Fibroblast of the aortic adventitia (primary cell): Measurements from ENCODE around the gene WNT7B. TPM values are rescaled to one million over a fixed set of nuclear protein-coding genes. Genes with fewer than 3 reads are reported as not detected.

Experiments used
- DNase-seq: peaks from one replicate; pipeline ENCODE4 v3.0.0-alpha.2; 2010; ENCODE audit warnings: low read depth
- H3K4me3 ChIP-seq: 2 replicates; pipeline ENCODE4 v1.5.1; 2011; ENCODE audit warnings: low read depth, mild to moderate bottlenecking, control low read depth, low read length, moderate library complexity
- CTCF ChIP-seq: IDR thresholded peaks from 2 replicates; pipeline ENCODE4 v1.5.1; 2011; ENCODE audit warnings: mild to moderate bottlenecking, low read length, control low read depth, inconsistent platforms; ENCODE audit not compliant: insufficient read depth
- total RNA-seq: library from RNA; depleted of rRNA; stranded (reverse); fragments of >200 nt; gene quantifications from 2 replicates; pipeline ENCODE4 v1.2.3, GENCODE V29; 2012; ENCODE audit warnings: low replicate concordance

WNT7B gene
- 0.18 TPM in 1 of 2 replicates, not detected in the other for total RNA-seq

- no peak for DNase-seq
- TF ChIP-seq CTCF: no peak
- peak within 1 kb of the TSS; percentile 41 for H3K4me3 ChIP-seq
These were observed at the start of gene WNT7B for GRCh38 chr22:45977003-45977411. WNT7B (minus strand) TSS chr22:45977162; CDS start chr22:45976754, 408 bp downstream.

- H3K4me3 ChIP-seq: no peak overlapping the region
- no peak for DNase-seq
- TF ChIP-seq CTCF: no peak
These were observed 49.3 kb upstream of the WNT7B start for GRCh38 chr22:46025973-46026898.

- TF ChIP-seq CTCF: no peak
- no peak for DNase-seq
- H3K4me3 ChIP-seq: no peak overlapping the region
These were observed 48.4 kb upstream of the WNT7B start for GRCh38 chr22:46025225-46025972.

- no peak for DNase-seq
- TF ChIP-seq CTCF: no peak
- no peak overlapping the region for H3K4me3 ChIP-seq
These were observed 47.3 kb upstream of the WNT7B start for GRCh38 chr22:46024136-46024840.

- no peak for DNase-seq
- H3K4me3 ChIP-seq: no peak overlapping the region
- no peak for TF ChIP-seq CTCF
These were observed 46.6 kb upstream of the WNT7B start for GRCh38 chr22:46023558-46023981.

GRCh38 chr22:46022881-46023512, 46.0 kb upstream of the WNT7B start:
- no peak for DNase-seq
- no peak for TF ChIP-seq CTCF
- no peak overlapping the region for H3K4me3 ChIP-seq
